ENCODE measurements around the gene CFAP20. TPM values are rescaled to one million over a fixed set of nuclear protein-coding genes. Genes with fewer than 3 reads are reported as not detected.
"Not testable (repeated sequence)": the region's sequence is repeated elsewhere in the genome, so short reads cannot be mapped to it uniquely, and the experiment has no call there.

CFAP20 gene
- total and polyA plus RNA-seq, 3 experiments from 2014 or later = 36.5 to 57.2 (median 56.7) TPM

GRCh38 chr16:58094026-58094425 lies 35.2 kb downstream of the CFAP20 start:
- H3K27ac ChIP-seq (ENCODE audit: low read depth, low read length) = no peak overlapping the region
- Mint-ChIP-seq H3K4me3 (no peak overlapping the region), H3K27ac (no peak overlapping the region), H3K4me1 (peaks cover 0 to 5% (median 3%) of the 10 kb centered on the region in 3 donors), H3K36me3 (no peaks in the 10 kb centered on the region), H3K9me3 (no peaks in the 10 kb centered on the region), H3K27me3 (peaks cover 0 to 5% of the 10 kb centered on the region in 2 donors)
- ChIA-PET POLR2A (no interaction called here), CTCF (no interaction called here)
- H3K4me3 ChIP-seq (ENCODE audit: low read length) = no peak overlapping the region
- no peaks in the 10 kb centered on the region for H3K4me1 ChIP-seq (ENCODE audit: insufficient read depth, low read length)
- no peaks in the 10 kb centered on the region for H3K9me3 ChIP-seq (ENCODE audit: low read length)
- no peak for DNase-seq
- no peaks in the 10 kb centered on the region for H3K27me3 ChIP-seq (ENCODE audit: insufficient read depth, low read length, poor library complexity, severe bottlenecking)
- no peaks in the 10 kb centered on the region for H3K36me3 ChIP-seq (ENCODE audit: insufficient read depth, low read length)

- H3K27ac ChIP-seq (ENCODE audit: low read depth, low read length); H3K4me1 ChIP-seq (ENCODE audit: insufficient read depth, low read length); H3K27me3 Mint-ChIP-seq; H3K36me3 ChIP-seq (ENCODE audit: insufficient read depth, low read length); CTCF ChIA-PET; H3K9me3 ChIP-seq (ENCODE audit: low read length); H3K27me3 ChIP-seq (ENCODE audit: insufficient read depth, low read length, poor library complexity, severe bottlenecking); H3K36me3 Mint-ChIP-seq; H3K4me3 ChIP-seq (ENCODE audit: low read length); DNase-seq; H3K4me3 Mint-ChIP-seq; H3K27ac Mint-ChIP-seq; H3K9me3 Mint-ChIP-seq; H3K4me1 Mint-ChIP-seq: not testable (repeated sequence)
- POLR2A ChIA-PET = interaction anchor here (0.7 kb wide), 1 partner anchor 41 kb away, joined by 5 read pairs; no protein-coding TSS in a partner anchor
Measured at GRCh38 chr16:58090396-58090795, 38.8 kb downstream of the CFAP20 start.

GRCh38 chr16:58088091-58088490 lies 41.1 kb downstream of the CFAP20 start:
- ChIA-PET CTCF (no interaction called here), POLR2A (no interaction called here)
- peaks cover 0 to 6% of the 10 kb centered on the region in 2 donors for H3K27me3 Mint-ChIP-seq

GRCh38 chr16:58087209-58087913 lies 41.8 kb downstream of the CFAP20 start:
- no peaks in the 10 kb centered on the region for H3K36me3 Mint-ChIP-seq
- ChIA-PET CTCF (no interaction called here), POLR2A (no interaction called here)
- no peaks in the 10 kb centered on the region for H3K4me1 ChIP-seq (ENCODE audit: insufficient read depth, low read length)
- no peak overlapping the region for H3K27ac Mint-ChIP-seq
- H3K9me3 Mint-ChIP-seq = no peaks in the 10 kb centered on the region
- H3K4me3 Mint-ChIP-seq = no peak overlapping the region
- DNase-seq = no peak
- H3K36me3 ChIP-seq (ENCODE audit: insufficient read depth, low read length) = no peaks in the 10 kb centered on the region
- H3K27me3 ChIP-seq (ENCODE audit: insufficient read depth, low read length, poor library complexity, severe bottlenecking) = no peaks in the 10 kb centered on the region
- no peaks in the 10 kb centered on the region for H3K9me3 ChIP-seq (ENCODE audit: low read length)
- H3K27me3 Mint-ChIP-seq = peaks cover 2 to 6% of the 10 kb centered on the region in 2 donors
- H3K4me3 ChIP-seq (ENCODE audit: low read length) = no peak overlapping the region
- no peaks in the 10 kb centered on the region for H3K4me1 Mint-ChIP-seq
- H3K27ac ChIP-seq (ENCODE audit: low read depth, low read length) = no peak overlapping the region

More at GRCh38 chr16:58088091-58088490, 41.1 kb downstream of the CFAP20 start:
- H3K36me3 ChIP-seq (ENCODE audit: insufficient read depth, low read length) = no peaks in the 10 kb centered on the region
- H3K4me1 Mint-ChIP-seq = no peaks in the 10 kb centered on the region
- H3K9me3 ChIP-seq (ENCODE audit: low read length) = no peaks in the 10 kb centered on the region
- H3K27ac Mint-ChIP-seq = no peak overlapping the region
- no peak overlapping the region for H3K4me3 ChIP-seq (ENCODE audit: low read length)
- no peaks in the 10 kb centered on the region for H3K4me1 ChIP-seq (ENCODE audit: insufficient read depth, low read length)
- no peak for DNase-seq
- no peak overlapping the region for H3K27ac ChIP-seq (ENCODE audit: low read depth, low read length)
- no peak overlapping the region for H3K4me3 Mint-ChIP-seq
- H3K36me3 Mint-ChIP-seq = no peaks in the 10 kb centered on the region
- no peaks in the 10 kb centered on the region for H3K27me3 ChIP-seq (ENCODE audit: insufficient read depth, low read length, poor library complexity, severe bottlenecking)
- no peaks in the 10 kb centered on the region for H3K9me3 Mint-ChIP-seq

- Histone ChIP-seq H3K27me3 (ENCODE audit: insufficient read depth, low read length, poor library complexity, severe bottlenecking) (no peaks in the 10 kb centered on the region), H3K36me3 (ENCODE audit: insufficient read depth, low read length) (no peaks in the 10 kb centered on the region), H3K27ac (ENCODE audit: low read depth, low read length) (no peak overlapping the region), H3K4me1 (ENCODE audit: insufficient read depth, low read length) (no peaks in the 10 kb centered on the region), H3K4me3 (ENCODE audit: low read length) (no peak overlapping the region), H3K9me3 (ENCODE audit: low read length) (no peaks in the 10 kb centered on the region)
- ChIA-PET CTCF (no interaction called here), POLR2A (no interaction called here)
- H3K4me1 Mint-ChIP-seq = no peaks in the 10 kb centered on the region
- no peak for DNase-seq
- H3K27ac Mint-ChIP-seq = no peak overlapping the region
- no peak overlapping the region for H3K4me3 Mint-ChIP-seq
- peaks cover 2 to 6% of the 10 kb centered on the region in 2 donors for H3K27me3 Mint-ChIP-seq
- no peaks in the 10 kb centered on the region for H3K36me3 Mint-ChIP-seq
- H3K9me3 Mint-ChIP-seq = no peaks in the 10 kb centered on the region
Measured at GRCh38 chr16:58086381-58087208, 42.6 kb downstream of the CFAP20 start.

- H3K27ac Mint-ChIP-seq = no peak overlapping the region
Measured at GRCh38 chr16:58085584-58086251, 43.5 kb downstream of the CFAP20 start.

GRCh38 chr16:58085171-58085570 lies 44.0 kb downstream of the CFAP20 start:
- H3K4me1 Mint-ChIP-seq = no peaks in the 10 kb centered on the region
- Histone ChIP-seq H3K4me3 (ENCODE audit: low read length) (no peak overlapping the region), H3K27me3 (ENCODE audit: insufficient read depth, low read length, poor library complexity, severe bottlenecking) (no peaks in the 10 kb centered on the region), H3K4me1 (ENCODE audit: insufficient read depth, low read length) (no peaks in the 10 kb centered on the region), H3K36me3 (ENCODE audit: insufficient read depth, low read length) (no peaks in the 10 kb centered on the region), H3K27ac (ENCODE audit: low read depth, low read length) (no peak overlapping the region), H3K9me3 (ENCODE audit: low read length) (no peaks in the 10 kb centered on the region)
- POLR2A ChIA-PET = no interaction called here
- H3K4me3 Mint-ChIP-seq = no peak overlapping the region
- H3K27me3 Mint-ChIP-seq = peaks cover 2 to 6% of the 10 kb centered on the region in 2 donors
- H3K36me3 Mint-ChIP-seq = no peaks in the 10 kb centered on the region
- H3K9me3 Mint-ChIP-seq = no peaks in the 10 kb centered on the region
- CTCF ChIA-PET = no interaction called here
- no peak overlapping the region for H3K27ac Mint-ChIP-seq
- no peak for DNase-seq

More at GRCh38 chr16:58085584-58086251, 43.5 kb downstream of the CFAP20 start:
- no peaks in the 10 kb centered on the region for H3K4me1 Mint-ChIP-seq
- peaks cover 2 to 6% of the 10 kb centered on the region in 2 donors for H3K27me3 Mint-ChIP-seq
- Histone ChIP-seq H3K27me3 (ENCODE audit: insufficient read depth, low read length, poor library complexity, severe bottlenecking) (no peaks in the 10 kb centered on the region), H3K9me3 (ENCODE audit: low read length) (no peaks in the 10 kb centered on the region), H3K27ac (ENCODE audit: low read depth, low read length) (no peak overlapping the region), H3K4me1 (ENCODE audit: insufficient read depth, low read length) (no peaks in the 10 kb centered on the region), H3K4me3 (ENCODE audit: low read length) (no peak overlapping the region), H3K36me3 (ENCODE audit: insufficient read depth, low read length) (no peaks in the 10 kb centered on the region)
- DNase-seq = no peak
- H3K4me3 Mint-ChIP-seq = no peak overlapping the region
- ChIA-PET CTCF (no interaction called here), POLR2A (no interaction called here)
- no peaks in the 10 kb centered on the region for H3K36me3 Mint-ChIP-seq
- H3K9me3 Mint-ChIP-seq = no peaks in the 10 kb centered on the region

GRCh38 chr16:58084635-58085034 lies 44.5 kb downstream of the CFAP20 start:
- H3K27me3 Mint-ChIP-seq = peaks cover 2 to 6% of the 10 kb centered on the region in 2 donors
- CTCF ChIA-PET = no interaction called here
- H3K4me3 Mint-ChIP-seq = no peak overlapping the region
- no peak for DNase-seq
- Histone ChIP-seq H3K27ac (ENCODE audit: low read depth, low read length) (no peak overlapping the region), H3K27me3 (ENCODE audit: insufficient read depth, low read length, poor library complexity, severe bottlenecking) (no peaks in the 10 kb centered on the region), H3K4me1 (ENCODE audit: insufficient read depth, low read length) (no peaks in the 10 kb centered on the region), H3K4me3 (ENCODE audit: low read length) (no peak overlapping the region), H3K36me3 (ENCODE audit: insufficient read depth, low read length) (no peaks in the 10 kb centered on the region), H3K9me3 (ENCODE audit: low read length) (no peaks in the 10 kb centered on the region)
- no peaks in the 10 kb centered on the region for H3K9me3 Mint-ChIP-seq
- H3K4me1 Mint-ChIP-seq = no peaks in the 10 kb centered on the region
- H3K36me3 Mint-ChIP-seq = no peaks in the 10 kb centered on the region
- H3K27ac Mint-ChIP-seq = no peak overlapping the region
- POLR2A ChIA-PET = no interaction called here

All from CD8-positive, alpha-beta memory T cell (primary cell).